Cerebellar cortex (tissue), 1 donor: ENCODE measurements around the gene ADAMTS6.

Experiments used
- DNase-seq: peaks from one replicate; pipeline ENCODE4 v3.0.0-alpha.2; 2015; ENCODE audit warnings: low spot score

The ADAMTS6 gene

GRCh38 chr5:65144136-65144871 is 337.4 kb downstream of the ADAMTS6 start:
- peak; percentile 14 for DNase-seq

GRCh38 chr5:65142511-65143011 is 339.2 kb downstream of the ADAMTS6 start:
- peak; percentile 89 for DNase-seq

- DNase-seq: peak; percentile 50
Measured at GRCh38 chr5:65142016-65142415, 339.7 kb downstream of the ADAMTS6 start.

GRCh38 chr5:65141493-65141892 is 340.2 kb downstream of the ADAMTS6 start:
- DNase-seq: peak; percentile 46

- no peak for DNase-seq
Measured at GRCh38 chr5:65137631-65138030, 344.1 kb downstream of the ADAMTS6 start.

- peak; percentile 26 for DNase-seq
Measured at GRCh38 chr5:65133477-65134110, 348.1 kb downstream of the ADAMTS6 start.

GRCh38 chr5:65132386-65132785 is 349.3 kb downstream of the ADAMTS6 start:
- no peak for DNase-seq

GRCh38 chr5:65128226-65128625 is 353.5 kb downstream of the ADAMTS6 start:
- DNase-seq: peak; percentile 71

GRCh38 chr5:65127161-65127901 is 354.4 kb downstream of the ADAMTS6 start:
- DNase-seq: peak; percentile 71

GRCh38 chr5:65126542-65127069 is 355.1 kb downstream of the ADAMTS6 start:
- DNase-seq: peak; percentile 39

GRCh38 chr5:65125591-65126541 is 355.9 kb downstream of the ADAMTS6 start:
- DNase-seq: peak; percentile 48

GRCh38 chr5:65121880-65122436 is 359.8 kb downstream of the ADAMTS6 start:
- DNase-seq: no peak

- no peak for DNase-seq
Measured at GRCh38 chr5:65120371-65120967, 361.3 kb downstream of the ADAMTS6 start.

GRCh38 chr5:65117525-65117924 is 364.2 kb downstream of the ADAMTS6 start:
- no peak for DNase-seq

- DNase-seq: no peak
Measured at GRCh38 chr5:65113771-65114170, 367.9 kb downstream of the ADAMTS6 start.

- no peak for DNase-seq
Measured at GRCh38 chr5:65111961-65112658, 369.6 kb downstream of the ADAMTS6 start.

GRCh38 chr5:65108786-65109743 is 372.7 kb downstream of the ADAMTS6 start:
- DNase-seq: no peak

- DNase-seq: no peak
Measured at GRCh38 chr5:65105301-65105700, 376.4 kb downstream of the ADAMTS6 start.

GRCh38 chr5:65104831-65105230 is 376.9 kb downstream of the ADAMTS6 start:
- DNase-seq: no peak
